Esophagus muscularis mucosa (tissue), 4 donors: Measurements from ENCODE around the gene TUBB4A.

Experiments
- EP300 ChIP-seq: sonication (generic); formaldehyde crosslinking; IDR thresholded peaks from one replicate; pipeline ENCODE4 v1.6.1; 2017; ENCODE audit warnings: antibody characterized with exemption
- POLR2A ChIP-seq: fragments of 450-650 bp; IDR thresholded peaks from one replicate; pipeline ENCODE4 v1.6.1; 2017; ENCODE audit warnings: antibody characterized with exemption, moderate library complexity, mild to moderate bottlenecking, low read depth
- POLR2AphosphoS5 ChIP-seq, 2 donors: sonication (generic); formaldehyde crosslinking; IDR thresholded peaks; one replicate each; pipeline ENCODE4 v1.6.1; 2017; ENCODE audit warnings: antibody characterized with exemption in 2 of 2
- TF ChIP-seq, protein P1 (sequence below), 3 experiments: fragments of 200-600 bp in 2 of 3; fragments of 450-650 bp in 1 of 3; sonication (generic) in 2 of 3; IDR thresholded peaks; one replicate each; pipeline ENCODE4 v1.5.1; 2017 to 2019; ENCODE audit warnings: antibody characterized with exemption in 3 of 3, mild to moderate bottlenecking in 2 of 3, moderate library complexity in 1 of 3

DNA sequence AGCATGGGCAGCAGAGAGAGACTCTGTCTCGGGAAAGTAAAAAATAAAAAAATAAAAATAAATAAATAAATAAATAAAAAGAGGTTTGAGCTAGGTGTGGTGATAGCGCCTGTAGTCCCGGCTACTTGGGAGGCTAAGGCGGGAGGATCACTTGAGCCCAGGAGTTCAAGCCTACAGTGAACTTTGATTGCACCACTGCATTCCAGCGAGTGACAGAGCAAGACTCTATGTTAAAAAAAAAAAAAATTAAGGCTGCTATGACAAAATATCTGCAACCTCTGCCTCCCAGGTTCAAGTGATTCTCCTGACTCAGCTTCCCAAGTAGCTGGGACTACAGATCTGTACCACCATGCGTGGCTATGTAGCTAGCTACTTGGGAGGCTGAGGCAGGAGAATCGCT lies 17.3 kb downstream of the TUBB4A start:
- TF ChIP-seq, protein P1, sequence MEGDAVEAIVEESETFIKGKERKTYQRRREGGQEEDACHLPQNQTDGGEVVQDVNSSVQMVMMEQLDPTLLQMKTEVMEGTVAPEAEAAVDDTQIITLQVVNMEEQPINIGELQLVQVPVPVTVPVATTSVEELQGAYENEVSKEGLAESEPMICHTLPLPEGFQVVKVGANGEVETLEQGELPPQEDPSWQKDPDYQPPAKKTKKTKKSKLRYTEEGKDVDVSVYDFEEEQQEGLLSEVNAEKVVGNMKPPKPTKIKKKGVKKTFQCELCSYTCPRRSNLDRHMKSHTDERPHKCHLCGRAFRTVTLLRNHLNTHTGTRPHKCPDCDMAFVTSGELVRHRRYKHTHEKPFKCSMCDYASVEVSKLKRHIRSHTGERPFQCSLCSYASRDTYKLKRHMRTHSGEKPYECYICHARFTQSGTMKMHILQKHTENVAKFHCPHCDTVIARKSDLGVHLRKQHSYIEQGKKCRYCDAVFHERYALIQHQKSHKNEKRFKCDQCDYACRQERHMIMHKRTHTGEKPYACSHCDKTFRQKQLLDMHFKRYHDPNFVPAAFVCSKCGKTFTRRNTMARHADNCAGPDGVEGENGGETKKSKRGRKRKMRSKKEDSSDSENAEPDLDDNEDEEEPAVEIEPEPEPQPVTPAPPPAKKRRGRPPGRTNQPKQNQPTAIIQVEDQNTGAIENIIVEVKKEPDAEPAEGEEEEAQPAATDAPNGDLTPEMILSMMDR (IDR thresholded peaks at IDR 0.05) = no peak
- TF ChIP-seq EP300 (no peak), POLR2A (no peak), POLR2AphosphoS5 (IDR thresholded peaks at IDR 0.05) (no peak)
